Heart right ventricle (tissue), 16 donors: ENCODE results near the gene PANK2. TPM values are rescaled to one million over a fixed set of nuclear protein-coding genes. Genes with fewer than 3 reads are reported as not detected.

Source experiments
- ATAC-seq, 8 donors: fragments of 200-7000 bp; cut with Tn5 transposase; one replicate each; pipeline ENCODE4 v1.9.1; 2020; ENCODE audit warnings: mild to moderate bottlenecking in 8 of 8, moderate library complexity in 8 of 8, moderate number of reproducible peaks in 1 of 8
- DNase-seq, 2 donors: peaks; one replicate each; pipeline ENCODE4 v3.0.0-alpha.2; 2020
- H3K27ac ChIP-seq, 10 donors: fragments of 200-600 bp; sonication (generic) in 2 of 10; one replicate each; pipeline versions ENCODE4 v1.5.0 to v1.8.0; 2020 to 2022; ENCODE audit warnings: mild to moderate bottlenecking in 3 of 10
- H3K27me3 ChIP-seq, 7 donors: fragments of 200-600 bp; one replicate each; pipeline ENCODE4 v1.8.0; 2021 to 2022; ENCODE audit warnings: mild to moderate bottlenecking in 2 of 7
- H3K36me3 ChIP-seq, 9 donors: fragments of 200-600 bp; sonication (generic) in 1 of 9; one replicate each; pipeline versions ENCODE4 v1.5.0 to v1.8.0; 2020 to 2022; ENCODE audit warnings: mild to moderate bottlenecking in 2 of 9
- H3K4me1 ChIP-seq, 9 donors: fragments of 200-600 bp; sonication (generic) in 1 of 9; one replicate each; pipeline versions ENCODE4 v1.5.0 to v1.8.0; 2020 to 2022; ENCODE audit warnings: mild to moderate bottlenecking in 4 of 9
- H3K4me3 ChIP-seq, 10 donors: fragments of 200-600 bp; sonication (generic) in 2 of 10; one replicate each; pipeline versions ENCODE4 v1.5.0 to v1.8.0; 2020 to 2022; ENCODE audit warnings: mild to moderate bottlenecking in 7 of 10, moderate library complexity in 2 of 10
- H3K9me3 ChIP-seq, 11 donors: fragments of 200-600 bp in 10 of 11; sonication (generic) in 2 of 11; one replicate each; pipeline versions ENCODE4 v1.5.0 to v1.8.0; 2013 to 2022; ENCODE audit warnings: mild to moderate bottlenecking in 2 of 11, control low read depth in 1 of 11, moderate library complexity in 1 of 11
- WGBS, 2 donors: extraction: QIAGEN DNeasy Blood & Tissue Kit; methylation state at CpG; one replicate each; pipeline ENCODE4 v1.1.7; 2013; ENCODE audit warnings: inconsistent platforms in 1 of 2; 5-methylcytosine and 5-hydroxymethylcytosine counted together
- intact Hi-C, 10 donors: fragments of 100-400 bp; cut with DNase I; formaldehyde crosslinking; loops; one replicate each; pipeline versions ENCODE4 v1.11.1 to v1.14.2; 2022
- polyA plus RNA-seq, 2 donors: library from polyadenylated mRNA; stranded (reverse); fragments of 200-250 nt; gene quantifications; one replicate each; pipeline ENCODE4 v1.2.3, GENCODE V29; 2013
- total RNA-seq, 10 donors: library from RNA; stranded (reverse); fragmentation: NEBNext Ultra II Directional in 3 of 10; extraction: Animal tissue kit (Norgen Biotek cat#: 25700) in 3 of 10; gene quantifications; one replicate each; pipeline versions ENCODE4 v1.2.1 to v1.2.4, GENCODE V29; 2021 to 2023
- TF ChIP-seq, protein P1 (sequence below), 9 donors: fragments of 200-600 bp; sonication (generic) in 2 of 9; IDR thresholded peaks; one replicate each; pipeline versions ENCODE4 v1.5.0 to v1.8.0; 2021 to 2022; ENCODE audit warnings: antibody characterized with exemption in 9 of 9, mild to moderate bottlenecking in 5 of 9, moderate library complexity in 1 of 9
- donor health status: Arrhythmogenic right ventricular cardiomyopathy.
- donor health status: ischemic (EF 13 %, LVEDD 7.1; RV severe dilation, severe dysfunction).
- donor health status: healthy with polysubstance abuse.
- donor health status: DM: no; HTN: yes; CAD: no.
- donor health status: DM: no; HTN: no; CAD: no.
- donor health status: ischemic (EF 25% LVEDD 6.9; RV normal size, moderate dysfunction).
- donor health status: ischemic (EF 25% LVEDD 5.7; RV mildly dilated, moderate dysfunction).
- donor health status: healthy.
- donor health status: DM: yes; HTN: yes; CAD: no.
- donor health status: Ischemic cardiomyopathy.
- donor health status: ischemic (EF 35%, LVEDD 5.7; RV mildly dilated, moderate dysfunction).
- donor health status: nonischemic (EF 11% LVEDD 7.7; RV severe dilation, severe dysfunction).
- donor health status: DM: yes; HTN: yes; CAD: no.
- donor health status: PGD.
- donor health status: ischemic (EF 29% LVEDD 5.4; RV normal size, mild dysfunction).
- donor health status: nonischemic (EF 23%, LVEDD 6.1; RV moderate dilation, normal function).

The PANK2 gene
- total and polyA plus RNA-seq, 12 donors: 12.2 to 25.1 (median 17.9) TPM

DNA sequence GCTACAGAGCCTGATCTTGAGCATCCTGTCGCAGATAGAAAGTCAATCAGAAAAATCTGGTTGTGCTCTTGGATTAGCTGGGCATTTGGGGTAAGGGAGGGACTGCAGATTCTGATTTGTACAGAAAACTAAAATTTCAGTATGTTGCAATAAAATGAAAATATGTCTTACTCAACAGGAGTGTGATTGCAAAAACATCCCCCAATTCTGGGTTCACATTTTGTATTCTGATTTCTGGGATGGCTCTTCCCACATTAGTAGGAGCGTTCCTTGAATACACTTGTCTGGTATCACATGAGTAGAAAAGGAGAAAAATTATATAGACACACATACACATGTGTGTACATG, 40.5 kb downstream of the PANK2 start:
- Histone ChIP-seq H3K27ac (peak overlapping the region in 2 of 10 donors; percentile 7 to 41), H3K4me1 (peaks cover 5 to 95% (median 55%) of the 10 kb centered on the region in 9 donors), H3K27me3 (no peaks in the 10 kb centered on the region), H3K36me3 (peaks cover 0 to 32% (median 0%) of the 10 kb centered on the region in 9 donors), H3K9me3 (no peaks in the 10 kb centered on the region), H3K4me3 (no peak overlapping the region)
- 90 to 97% methylated on average over 2 of the region's 2 CpGs for WGBS, 2 donors
- TF ChIP-seq, protein P1, sequence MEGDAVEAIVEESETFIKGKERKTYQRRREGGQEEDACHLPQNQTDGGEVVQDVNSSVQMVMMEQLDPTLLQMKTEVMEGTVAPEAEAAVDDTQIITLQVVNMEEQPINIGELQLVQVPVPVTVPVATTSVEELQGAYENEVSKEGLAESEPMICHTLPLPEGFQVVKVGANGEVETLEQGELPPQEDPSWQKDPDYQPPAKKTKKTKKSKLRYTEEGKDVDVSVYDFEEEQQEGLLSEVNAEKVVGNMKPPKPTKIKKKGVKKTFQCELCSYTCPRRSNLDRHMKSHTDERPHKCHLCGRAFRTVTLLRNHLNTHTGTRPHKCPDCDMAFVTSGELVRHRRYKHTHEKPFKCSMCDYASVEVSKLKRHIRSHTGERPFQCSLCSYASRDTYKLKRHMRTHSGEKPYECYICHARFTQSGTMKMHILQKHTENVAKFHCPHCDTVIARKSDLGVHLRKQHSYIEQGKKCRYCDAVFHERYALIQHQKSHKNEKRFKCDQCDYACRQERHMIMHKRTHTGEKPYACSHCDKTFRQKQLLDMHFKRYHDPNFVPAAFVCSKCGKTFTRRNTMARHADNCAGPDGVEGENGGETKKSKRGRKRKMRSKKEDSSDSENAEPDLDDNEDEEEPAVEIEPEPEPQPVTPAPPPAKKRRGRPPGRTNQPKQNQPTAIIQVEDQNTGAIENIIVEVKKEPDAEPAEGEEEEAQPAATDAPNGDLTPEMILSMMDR (IDR thresholded peaks at IDR 0.05): no peak
- DNase-seq (no peak), ATAC-seq (no peak)
- intact Hi-C loops: loop anchor here in 3 of 10 donors (5.0 kb wide), 1 partner anchor 37 kb away; no protein-coding TSS in a partner anchor

DNA sequence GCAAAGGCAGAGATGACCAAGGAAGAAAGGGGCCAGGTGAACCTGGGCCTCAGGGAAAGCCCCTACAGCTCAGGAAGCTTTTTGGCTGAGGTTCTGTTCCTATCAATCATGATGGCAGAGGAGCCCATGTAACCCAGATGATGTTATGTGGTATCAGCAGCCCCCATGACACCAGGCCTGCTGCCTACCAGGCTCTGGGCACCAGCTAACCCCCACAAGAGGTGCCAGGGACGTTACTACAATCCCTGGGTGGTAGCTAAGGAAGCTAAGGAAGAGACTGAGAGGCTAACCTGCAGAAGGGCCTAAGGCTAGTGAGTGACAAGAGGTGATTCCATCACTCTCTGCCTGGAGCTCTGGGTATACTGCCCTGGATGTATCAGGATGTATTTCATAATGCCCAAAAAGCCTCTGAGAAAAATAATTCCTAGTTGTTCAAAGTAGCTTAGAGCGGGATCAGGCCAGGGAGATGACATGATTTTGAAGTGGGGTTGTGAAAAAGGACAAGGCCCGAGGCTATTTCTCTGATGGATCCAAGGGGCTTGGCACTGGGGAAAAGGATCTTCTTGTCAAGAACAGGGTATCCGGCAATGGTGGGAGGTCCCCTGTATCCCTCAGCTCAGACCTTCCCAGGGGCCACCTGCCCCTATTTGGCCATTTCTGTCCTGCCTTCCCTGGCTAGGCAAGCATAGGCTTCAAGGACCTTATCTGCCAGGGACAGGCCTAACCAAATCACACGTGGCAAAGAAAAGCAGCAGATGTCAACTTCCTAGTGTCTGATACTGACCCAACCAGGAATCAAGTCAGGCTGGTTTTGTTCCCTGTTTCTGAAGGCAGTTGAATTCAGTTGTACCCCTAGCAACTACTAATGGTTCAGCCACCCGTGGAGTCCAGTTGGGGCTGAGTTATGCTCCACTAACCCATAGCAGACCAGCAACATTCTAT, 41.3 kb downstream of the PANK2 start:
- Histone ChIP-seq H3K36me3 (peaks cover 0 to 25% (median 0%) of the 10 kb centered on the region in 9 donors), H3K9me3 (no peaks in the 10 kb centered on the region), H3K27ac (peak overlapping the region in 2 of 10 donors; percentile 7 to 41), H3K27me3 (no peaks in the 10 kb centered on the region), H3K4me1 (peaks cover 5 to 95% (median 64%) of the 10 kb centered on the region in 9 donors), H3K4me3 (no peak overlapping the region)
- intact Hi-C loops: loop anchor here in 3 of 10 donors (5.0 kb wide), 1 partner anchor 38 kb away; no protein-coding TSS in a partner anchor
- 68 to 72% methylated on average over 6 of the region's 6 CpGs for WGBS, 2 donors
- DNase-seq: no peak
- TF ChIP-seq, protein P1 (IDR thresholded peaks at IDR 0.05): no peak
- no peak for ATAC-seq

DNA sequence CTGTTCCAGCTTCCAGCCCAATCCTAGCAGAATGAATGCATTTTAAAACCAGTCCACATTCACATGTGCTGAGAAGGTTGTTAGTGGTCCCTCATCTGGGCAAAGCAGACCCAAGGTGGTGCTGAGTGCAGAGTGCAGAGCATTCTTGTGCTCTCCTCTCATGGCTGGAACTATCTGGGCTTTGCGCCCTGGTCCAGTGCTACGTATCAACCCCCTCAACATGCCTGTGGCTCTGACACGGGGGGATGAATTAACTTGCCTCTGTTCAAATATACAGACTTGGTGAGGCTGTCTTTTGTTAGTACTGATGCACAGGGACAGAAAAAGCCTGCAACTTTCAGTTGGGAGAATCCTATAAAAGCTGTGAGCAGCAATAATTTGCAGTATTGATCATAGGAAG, 42.5 kb downstream of the PANK2 start:
- no peak for ATAC-seq
- peak overlapping the region in 2 of 10 donors; percentile 6 to 50 for H3K4me3 ChIP-seq
- 56 to 65% methylated on average over 3 of the region's 3 CpGs for WGBS, 2 donors
- H3K9me3 ChIP-seq: no peaks in the 10 kb centered on the region
- DNase-seq: no peak
- intact Hi-C loops: loop anchor here in 4 of 10 donors (1.0 to 5.0 kb wide), 2 partner anchors 39 to 42 kb away; partner anchors contain the start of gene PANK2 (in 1 of the 4)
- TF ChIP-seq, protein P1 (IDR thresholded peaks at IDR 0.05): no peak
- peak overlapping the region in 6 of 10 donors; percentile 43 to 82 (median 56) for H3K27ac ChIP-seq
- peaks cover 5 to 87% (median 68%) of the 10 kb centered on the region in 9 donors for H3K4me1 ChIP-seq
- peaks cover 0 to 28% (median 0%) of the 10 kb centered on the region in 9 donors for H3K36me3 ChIP-seq
- H3K27me3 ChIP-seq: no peaks in the 10 kb centered on the region

DNA sequence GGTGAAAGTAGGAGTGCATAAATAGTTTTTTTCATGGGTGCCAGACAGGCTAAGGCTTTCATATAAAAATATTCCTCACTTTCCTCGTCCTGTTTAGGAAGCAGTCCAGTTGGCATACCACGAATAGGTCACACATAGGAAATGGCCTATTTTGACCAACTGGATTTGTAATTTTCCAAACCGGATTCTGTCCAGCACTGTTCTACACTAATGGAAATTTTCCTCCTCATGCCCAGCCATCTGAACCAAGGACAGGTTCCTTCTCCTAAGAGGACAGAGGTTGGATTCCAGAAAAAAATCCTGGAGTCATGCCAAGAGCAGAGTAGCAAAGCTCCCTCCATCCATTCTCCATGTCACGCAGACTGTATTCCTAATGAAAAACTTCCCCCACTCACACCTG, 43.1 kb downstream of the PANK2 start:
- Histone ChIP-seq H3K36me3 (peaks cover 0 to 31% (median 0%) of the 10 kb centered on the region in 9 donors), H3K4me3 (peak overlapping the region in 9 of 10 donors; percentile 20 to 55 (median 44)), H3K9me3 (no peaks in the 10 kb centered on the region), H3K27ac (peak overlapping the region; percentile 13 to 82 (median 66)), H3K4me1 (peaks cover 5 to 81% (median 61%) of the 10 kb centered on the region in 9 donors), H3K27me3 (no peaks in the 10 kb centered on the region)
- 25 to 36% methylated on average over 4 of the region's 4 CpGs for WGBS, 2 donors
- intact Hi-C loops: loop anchor here in 4 of 10 donors (1.0 to 5.0 kb wide), 2 partner anchors 40 to 43 kb away; partner anchors contain the start of gene PANK2 (in 1 of the 4)
- TF ChIP-seq, protein P1 (IDR thresholded peaks at IDR 0.05): no peak
- no peak for DNase-seq
- ATAC-seq: peak in 4 of 8 donors; percentile 2 to 22 (median 16)
